ENCODE measurements around the gene NUDT5.
"Not testable (repeated sequence)": the region's sequence is repeated elsewhere in the genome, so short reads cannot be mapped to it uniquely, and the experiment has no call there.

NUDT5 gene

DNA sequence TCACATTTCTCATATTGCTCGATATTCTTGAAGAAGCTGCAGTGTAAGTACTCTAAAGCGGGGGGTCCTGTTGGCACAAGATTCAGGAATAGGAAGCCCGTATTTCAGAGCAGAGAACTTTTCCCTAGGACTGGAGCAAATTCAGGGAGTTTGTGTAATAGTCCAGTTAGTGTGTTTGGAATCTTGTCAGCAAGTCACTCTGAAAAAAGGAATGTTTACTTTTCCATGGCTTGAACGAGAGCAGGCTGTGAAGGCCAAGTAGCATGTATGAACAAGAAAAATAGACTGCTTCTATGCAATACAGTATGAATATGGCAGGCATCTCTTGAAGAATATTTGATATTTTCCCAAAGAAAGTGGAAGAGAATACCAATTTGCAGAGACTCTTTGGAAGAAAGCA is 40.1 kb upstream of the NUDT5 start:
- ChIA-PET POLR2A (no interaction called here), CTCF (interaction anchor here (2.1 kb wide), 1 partner anchor 21 kb away, joined by 10 read pairs; no protein-coding TSS in a partner anchor)
- no peak for DNase-seq (ENCODE audit: extremely low spot score)
- TF ChIP-seq, protein P1, sequence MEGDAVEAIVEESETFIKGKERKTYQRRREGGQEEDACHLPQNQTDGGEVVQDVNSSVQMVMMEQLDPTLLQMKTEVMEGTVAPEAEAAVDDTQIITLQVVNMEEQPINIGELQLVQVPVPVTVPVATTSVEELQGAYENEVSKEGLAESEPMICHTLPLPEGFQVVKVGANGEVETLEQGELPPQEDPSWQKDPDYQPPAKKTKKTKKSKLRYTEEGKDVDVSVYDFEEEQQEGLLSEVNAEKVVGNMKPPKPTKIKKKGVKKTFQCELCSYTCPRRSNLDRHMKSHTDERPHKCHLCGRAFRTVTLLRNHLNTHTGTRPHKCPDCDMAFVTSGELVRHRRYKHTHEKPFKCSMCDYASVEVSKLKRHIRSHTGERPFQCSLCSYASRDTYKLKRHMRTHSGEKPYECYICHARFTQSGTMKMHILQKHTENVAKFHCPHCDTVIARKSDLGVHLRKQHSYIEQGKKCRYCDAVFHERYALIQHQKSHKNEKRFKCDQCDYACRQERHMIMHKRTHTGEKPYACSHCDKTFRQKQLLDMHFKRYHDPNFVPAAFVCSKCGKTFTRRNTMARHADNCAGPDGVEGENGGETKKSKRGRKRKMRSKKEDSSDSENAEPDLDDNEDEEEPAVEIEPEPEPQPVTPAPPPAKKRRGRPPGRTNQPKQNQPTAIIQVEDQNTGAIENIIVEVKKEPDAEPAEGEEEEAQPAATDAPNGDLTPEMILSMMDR (IDR thresholded peaks at IDR 0.05; ENCODE audit: control extremely low read depth, extremely low read depth, low read depth, missing control alignments) = no peak

DNA sequence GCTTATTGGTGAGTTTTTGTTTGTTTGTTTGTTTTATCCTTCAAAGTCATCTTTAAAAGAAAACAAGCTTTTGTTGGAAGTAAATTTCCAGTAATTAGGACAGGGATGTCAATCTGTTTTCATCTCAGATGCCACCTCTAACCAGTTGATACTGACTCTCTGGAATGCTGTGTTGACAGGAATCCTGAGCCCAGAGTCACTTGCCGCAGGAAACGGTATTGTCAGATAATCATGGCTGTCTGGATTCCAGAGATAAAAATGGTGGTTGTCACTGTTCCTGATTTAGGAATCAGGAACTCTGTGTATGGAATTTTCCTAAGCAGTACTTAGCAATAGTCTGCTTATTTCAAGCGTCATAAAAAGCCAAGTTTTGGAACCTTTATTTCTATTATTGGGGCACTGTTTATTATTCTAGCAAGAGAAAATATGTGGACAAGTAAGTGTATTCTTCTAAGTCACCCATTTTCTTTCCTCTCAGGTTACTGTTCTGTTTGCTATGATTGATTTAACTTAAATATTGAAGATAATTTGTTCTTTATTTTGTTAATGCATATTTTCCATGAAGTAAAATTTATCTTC is 39.5 kb upstream of the NUDT5 start:
- TF ChIP-seq, protein P1 (IDR thresholded peaks at IDR 0.05; ENCODE audit: control extremely low read depth, extremely low read depth, low read depth, missing control alignments) = no peak
- CTCF ChIA-PET = interaction anchor here (0.9 to 2.1 kb wide), 2 partner anchors 11 to 20 kb away, joined by 4 to 10 read pairs; no protein-coding TSS in a partner anchor
- POLR2A ChIA-PET = interaction anchor here (0.7 kb wide), 1 partner anchor 473 kb away, joined by 4 read pairs; no protein-coding TSS in a partner anchor
- DNase-seq (ENCODE audit: extremely low spot score) = no peak

GRCh38 chr10:12234687-12235086 is 39.0 kb upstream of the NUDT5 start:
- ChIA-PET CTCF (interaction anchor here (0.9 to 2.1 kb wide), 2 partner anchors 12 to 19 kb away, joined by 4 to 10 read pairs; no protein-coding TSS in a partner anchor), POLR2A (interaction anchor here (0.7 kb wide), 1 partner anchor 474 kb away, joined by 4 read pairs; no protein-coding TSS in a partner anchor)
- not testable (repeated sequence) for DNase-seq (ENCODE audit: extremely low spot score)

DNA sequence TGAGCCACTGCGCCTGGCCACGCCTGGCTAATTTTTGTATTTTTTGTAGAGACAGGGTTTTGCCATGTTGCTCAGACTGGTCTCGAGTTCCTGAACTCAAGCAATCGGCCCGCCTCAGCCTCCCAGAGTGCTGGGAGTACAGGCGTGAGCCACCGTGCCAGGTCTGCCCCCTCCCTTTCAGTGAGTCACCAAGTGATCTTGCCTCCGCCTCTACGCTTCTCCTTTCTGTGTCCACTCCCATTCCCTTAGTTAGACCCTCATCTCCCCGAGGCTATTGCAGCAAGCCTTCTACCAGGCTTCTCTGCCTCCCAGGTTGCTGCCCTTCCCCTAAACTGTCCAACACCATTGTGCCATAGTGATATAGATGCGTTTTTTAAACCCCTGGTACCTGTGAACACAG is 33.2 kb upstream of the NUDT5 start:
- CTCF ChIA-PET = interaction anchor here (2.1 kb wide), 1 partner anchor 14 kb away, joined by 8 read pairs; no protein-coding TSS in a partner anchor
- DNase-seq (ENCODE audit: extremely low spot score) = no peak
- TF ChIP-seq, protein P1 (IDR thresholded peaks at IDR 0.05; ENCODE audit: control extremely low read depth, extremely low read depth, low read depth, missing control alignments) = no peak
- POLR2A ChIA-PET = no interaction called here

- CTCF ChIA-PET = interaction anchor here (5.6 kb wide), 1 partner anchor 11 kb away, joined by 39 read pairs; no protein-coding TSS in a partner anchor
- POLR2A ChIA-PET; DNase-seq (ENCODE audit: extremely low spot score): not testable (repeated sequence)
Observed at GRCh38 chr10:12226438-12226837, 30.7 kb upstream of the NUDT5 start.

DNA sequence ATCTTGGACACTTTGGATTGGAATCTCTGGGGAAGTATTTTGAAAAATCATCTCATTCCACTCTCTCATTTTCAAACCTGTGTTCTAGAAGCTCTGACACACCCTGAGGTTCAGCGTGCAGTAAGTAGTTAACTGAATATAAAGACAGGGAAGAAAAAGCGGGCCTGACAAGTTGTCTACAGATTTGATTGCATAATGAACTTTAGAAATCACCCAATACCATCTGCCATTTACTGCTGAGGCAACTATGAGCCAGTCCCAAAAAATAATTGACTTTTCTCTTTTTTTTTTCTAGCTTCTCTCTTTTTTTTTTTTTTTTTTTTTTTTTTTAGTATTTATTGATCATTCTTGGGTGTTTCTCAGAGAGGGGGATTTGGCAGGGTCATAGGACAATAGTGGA is 29.8 kb upstream of the NUDT5 start:
- ChIA-PET CTCF (interaction anchor here (5.6 kb wide), 1 partner anchor 10 kb away, joined by 39 read pairs; no protein-coding TSS in a partner anchor), POLR2A (no interaction called here)
- TF ChIP-seq, protein P1 (IDR thresholded peaks at IDR 0.05; ENCODE audit: control extremely low read depth, extremely low read depth, low read depth, missing control alignments) = no peak
- no peak for DNase-seq (ENCODE audit: extremely low spot score)

DNA sequence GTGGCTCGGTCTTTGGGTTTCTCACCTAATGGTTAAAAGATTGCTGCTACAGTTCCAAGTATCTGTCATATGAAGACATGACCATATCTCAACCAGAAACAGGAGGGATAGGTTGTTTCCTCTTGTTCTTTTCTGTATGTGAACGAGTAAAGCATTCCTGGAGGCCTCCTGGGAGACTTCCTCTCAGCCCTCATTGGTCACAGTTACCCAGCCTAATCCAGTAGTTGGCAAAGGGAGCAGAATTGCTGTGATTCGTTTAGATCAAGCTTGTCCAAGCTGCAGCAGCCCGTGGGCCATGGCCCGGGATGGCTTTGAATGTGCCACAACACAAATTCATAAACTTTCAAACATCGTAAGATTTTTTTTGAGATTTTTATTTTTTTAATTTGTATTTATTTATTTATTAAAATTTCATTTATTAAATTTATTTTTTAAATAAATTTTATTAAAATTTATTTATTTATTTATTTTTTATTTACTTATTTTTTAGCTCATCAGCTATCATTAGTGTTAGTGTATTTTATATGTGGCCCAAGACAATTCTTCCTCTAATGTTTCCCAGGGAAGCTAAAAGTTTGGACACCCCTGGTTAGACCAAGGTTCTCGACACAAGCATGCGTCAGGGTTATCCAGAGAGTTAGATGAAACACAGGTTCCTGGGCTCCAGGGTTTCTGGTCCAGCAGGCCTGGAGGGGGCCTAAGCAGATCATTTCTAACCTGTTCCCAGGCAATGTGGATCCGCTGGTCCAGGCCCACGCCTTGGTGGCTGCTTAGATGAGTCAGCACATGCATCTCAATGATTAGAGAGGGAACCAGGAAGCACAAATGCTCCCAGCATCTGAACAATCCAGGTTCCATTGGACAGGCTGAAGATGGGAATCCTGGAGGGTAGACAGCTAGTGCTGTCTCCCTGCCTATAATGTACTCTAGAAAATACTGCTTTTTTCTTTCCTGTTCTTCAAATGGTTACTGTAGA is 25.9 kb upstream of the NUDT5 start:
- TF ChIP-seq, protein P1 (IDR thresholded peaks at IDR 0.05; ENCODE audit: control extremely low read depth, extremely low read depth, low read depth, missing control alignments) = no peak
- POLR2A ChIA-PET = interaction anchor here (0.6 kb wide), 1 partner anchor 18 kb away, joined by 5 read pairs; no protein-coding TSS in a partner anchor
- DNase-seq (ENCODE audit: extremely low spot score) = no peak

More for the DNA sequence above, 25.9 kb upstream of the NUDT5 start:
- CTCF ChIA-PET = interaction anchor here (0.8 to 0.9 kb wide), 2 partner anchors 10 to 14 kb away, joined by 3 read pairs; no protein-coding TSS in a partner anchor

Data from GM10248 (cell line).